COLO829 (cell line): Measurements from ENCODE around the gene UBL4A.
A peak's percentile ranks its signal among the peaks of the same experiment; 100 is the strongest.

Experiments used
- DNase-seq: peaks from one replicate; pipeline ENCODE4 v3.0.0; 2012; ENCODE audit warnings: low spot score

UBL4A gene

DNA sequence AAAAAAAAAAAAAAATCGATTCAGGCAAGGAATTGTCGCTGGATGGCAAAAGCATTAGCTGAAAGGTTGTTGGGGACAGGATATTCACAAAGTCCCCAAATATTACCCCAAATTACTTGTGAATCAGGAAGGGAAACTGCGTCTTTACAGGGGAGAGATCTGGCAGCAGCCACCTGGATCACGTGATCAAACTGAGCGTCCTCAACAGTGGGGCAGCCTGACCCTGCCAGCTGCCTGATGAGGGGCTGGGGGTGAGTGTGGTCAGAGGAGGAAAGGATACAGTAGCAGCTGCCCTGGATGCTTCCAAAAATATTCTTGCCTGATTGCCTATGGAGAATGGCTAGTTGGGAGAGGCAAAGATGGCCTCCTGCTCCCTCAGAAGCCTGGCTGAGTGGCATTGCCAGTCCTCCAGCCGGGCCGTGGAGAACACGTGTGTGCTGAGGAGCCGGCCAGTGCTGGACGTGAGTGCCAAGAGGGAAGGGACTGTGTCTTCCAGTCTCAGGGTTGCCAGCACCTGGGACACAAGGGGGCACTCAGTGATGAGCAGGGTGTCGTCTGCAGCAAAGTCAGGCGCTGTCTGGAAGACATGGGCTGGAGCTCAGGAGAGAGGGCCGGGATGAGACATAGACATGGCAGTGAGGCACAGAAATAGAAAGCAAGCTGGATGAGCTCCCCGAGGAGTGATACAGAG is 4.4 kb downstream of the UBL4A start:
- DNase-seq = no peak

- no peak for DNase-seq
These were observed 5.2 kb downstream of the UBL4A start for GRCh38 chrX:154481195-154481594.

DNA sequence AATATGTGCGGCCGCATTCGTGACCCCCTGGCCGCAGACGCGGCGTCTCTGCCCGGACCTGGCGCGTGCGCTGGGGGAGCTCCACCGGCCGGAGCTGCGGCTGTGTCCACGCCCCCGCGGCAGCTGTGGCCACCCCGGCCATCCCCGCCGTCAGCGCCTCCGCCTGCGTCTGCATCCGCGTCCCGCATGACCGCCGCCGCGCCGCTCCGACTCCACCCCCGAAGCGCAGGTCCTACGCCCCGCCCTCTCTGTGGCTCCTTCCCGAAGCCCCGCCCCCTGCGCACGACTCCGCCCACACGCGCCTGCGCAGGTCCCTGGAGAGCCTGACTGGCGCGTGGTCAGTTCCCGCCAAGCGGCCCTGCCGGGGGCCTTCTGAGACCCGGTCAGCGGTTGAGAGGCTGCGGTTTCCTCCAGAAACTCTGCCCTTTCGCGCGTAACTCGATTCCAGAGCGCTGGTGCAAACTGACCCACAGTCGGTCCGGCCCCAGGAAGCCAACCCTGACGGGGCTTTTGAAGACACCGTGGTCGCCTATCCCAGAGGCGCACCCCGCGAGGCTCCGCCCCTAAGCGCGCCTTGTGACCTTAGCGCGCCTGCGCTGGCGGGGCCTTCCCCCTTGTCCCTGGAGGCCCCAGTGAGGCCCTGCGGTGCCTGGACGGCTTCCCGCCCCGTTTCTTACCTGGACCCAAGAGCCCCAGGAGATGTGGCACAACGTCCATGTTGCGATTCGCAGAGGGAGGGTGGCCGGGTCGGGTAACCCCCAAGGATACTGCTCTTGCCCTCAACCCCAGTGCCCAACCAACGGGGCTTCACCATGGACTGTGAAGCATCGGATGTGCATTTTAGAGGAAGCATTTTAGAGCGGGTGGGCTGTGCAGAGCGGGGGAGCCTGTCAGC is 7.4 kb downstream of the UBL4A start, which contains the start of gene LAGE3:
Gene LAGE3, minus strand, starts transcription at position 554 of the 895 bp plus-strand sequence. Its CDS starts 366 bp downstream, at position 188.
- peak; percentile 92 for DNase-seq

DNA sequence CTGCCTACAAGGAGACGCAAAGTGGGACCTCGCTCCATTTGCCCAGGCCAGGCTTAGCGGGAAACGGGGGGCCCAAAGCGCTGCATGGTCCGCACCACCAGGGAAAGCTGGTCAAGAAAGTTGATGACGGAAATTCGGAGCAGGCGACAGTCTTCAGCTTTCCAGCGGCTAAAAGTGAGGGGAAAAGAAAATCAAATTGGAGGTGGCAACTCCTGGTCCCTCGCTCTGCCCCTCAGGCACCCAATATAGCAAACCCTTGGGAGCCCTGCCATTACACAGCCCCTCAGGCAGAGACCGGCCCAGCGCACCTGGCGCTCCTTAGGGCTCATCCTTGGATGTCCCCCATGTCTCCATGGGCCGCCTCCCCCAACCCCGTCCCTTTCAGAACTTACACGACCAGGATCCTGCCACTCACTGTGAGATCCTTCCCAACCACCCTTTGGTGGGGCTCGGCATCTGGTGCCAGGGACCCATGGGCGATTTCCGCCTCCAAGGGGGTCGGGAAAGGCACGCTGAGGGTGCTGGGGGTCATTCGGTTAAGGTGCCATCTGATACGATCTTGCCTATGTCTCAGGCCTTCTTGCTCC is 8.4 kb downstream of the UBL4A start:
- no peak for DNase-seq

GRCh38 chrX:154476821-154477220 is 9.6 kb downstream of the UBL4A start:
- DNase-seq = no peak

DNA sequence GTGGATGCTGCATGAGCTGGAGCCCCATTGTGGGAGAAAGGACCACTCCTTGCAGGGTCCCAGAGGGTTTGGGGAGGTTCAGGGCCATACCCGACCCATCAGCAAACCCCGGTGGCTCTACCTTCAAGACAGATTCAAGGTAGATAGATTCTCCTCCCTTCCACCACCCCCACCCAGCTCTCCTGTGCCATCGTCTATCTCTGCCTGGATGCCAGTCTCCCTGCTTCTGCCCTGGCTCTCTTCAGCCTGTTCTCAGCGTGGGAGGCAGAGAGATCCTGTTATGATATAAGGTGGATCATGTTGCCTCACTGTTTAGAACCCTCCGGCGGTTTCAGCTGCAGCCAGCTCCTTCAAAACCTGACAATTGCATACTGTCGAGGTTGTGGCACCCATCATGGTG is 12.7 kb downstream of the UBL4A start:
- DNase-seq = no peak

DNA sequence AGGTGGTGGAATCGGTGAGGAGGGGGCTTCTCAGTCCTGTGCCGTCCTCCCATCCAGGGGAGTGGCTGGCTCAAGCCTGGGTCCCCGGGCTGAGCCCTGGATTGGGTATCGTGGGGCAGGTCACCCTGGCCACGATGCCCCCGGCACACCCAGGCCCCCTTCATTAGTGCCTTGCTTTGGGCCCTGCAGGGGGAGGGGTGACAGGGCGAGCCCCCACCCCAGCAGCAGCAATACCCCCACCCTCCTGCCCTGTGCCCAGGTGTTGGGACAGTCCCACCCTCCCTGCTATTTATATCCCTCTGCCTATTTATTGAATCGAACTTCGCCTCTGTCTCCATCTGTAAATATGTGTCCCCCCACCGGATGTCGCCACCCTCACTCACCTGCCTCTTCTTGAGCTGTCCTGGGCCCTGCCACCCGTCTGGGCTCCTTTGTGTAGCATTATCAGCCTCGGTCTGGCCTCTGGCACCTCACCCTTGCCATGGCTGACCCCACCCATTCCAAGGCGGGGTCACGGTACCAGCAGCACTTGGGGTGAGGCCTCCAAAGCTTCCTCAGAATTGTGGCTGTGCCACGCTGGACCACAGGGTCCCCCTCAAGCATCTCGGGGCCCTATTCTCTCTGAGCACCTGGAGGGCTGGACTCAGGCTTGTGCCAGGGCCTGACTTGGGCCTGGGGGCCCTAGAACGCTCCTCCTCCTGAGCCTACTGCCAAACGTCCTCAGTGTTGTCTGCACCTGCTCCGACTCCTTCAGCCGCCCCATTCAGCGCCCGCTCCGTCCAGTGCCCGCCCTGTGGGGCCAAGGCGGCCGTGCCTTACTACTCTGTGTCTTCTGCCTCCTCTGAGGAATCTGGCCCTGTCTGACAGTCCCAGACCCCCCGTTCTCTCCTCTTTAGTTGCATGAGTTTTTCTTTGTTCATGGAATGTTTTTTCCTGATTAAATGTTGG is 13.5 kb downstream of the UBL4A start:
- DNase-seq = no peak

- no peak for DNase-seq
These were observed 14.4 kb downstream of the UBL4A start for GRCh38 chrX:154471839-154472684.

DNA sequence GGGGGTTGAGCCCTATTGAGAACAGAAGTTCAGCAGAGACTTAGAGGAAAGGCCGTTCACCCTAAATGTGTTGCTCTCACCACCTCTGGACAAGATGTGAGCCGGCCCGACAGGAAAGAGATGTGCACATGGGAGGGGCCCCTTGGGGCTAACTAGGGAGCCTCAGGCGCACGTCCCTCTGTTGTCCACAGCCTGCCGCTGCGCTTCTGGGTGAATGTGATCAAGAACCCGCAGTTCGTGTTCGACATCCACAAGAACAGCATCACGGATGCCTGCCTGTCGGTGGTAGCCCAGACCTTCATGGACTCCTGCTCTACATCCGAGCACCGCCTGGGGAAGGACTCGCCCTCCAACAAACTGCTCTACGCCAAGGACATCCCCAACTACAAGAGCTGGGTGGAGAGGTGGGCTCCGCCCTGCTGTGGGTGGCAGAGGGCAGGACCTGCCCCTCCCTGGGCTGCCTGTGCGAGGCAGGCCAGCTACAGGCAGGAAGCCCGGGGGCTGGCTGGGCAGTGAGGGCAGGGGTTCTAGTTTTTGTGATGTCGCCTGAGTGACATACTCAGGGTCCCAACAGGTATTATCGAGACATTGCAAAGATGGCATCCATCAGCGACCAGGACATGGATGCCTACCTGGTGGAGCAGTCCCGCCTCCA is 15.4 kb downstream of the UBL4A start:
- no peak for DNase-seq

GRCh38 chrX:154470434-154470833 is 16.0 kb downstream of the UBL4A start:
- no peak for DNase-seq

GRCh38 chrX:154469880-154470279 is 16.5 kb downstream of the UBL4A start:
- no peak for DNase-seq

- no peak for DNase-seq
These were observed 17.3 kb downstream of the UBL4A start for GRCh38 chrX:154469114-154469513.

- no peak for DNase-seq
These were observed 18.2 kb downstream of the UBL4A start for GRCh38 chrX:154468217-154468616.

- no peak for DNase-seq
These were observed 18.9 kb downstream of the UBL4A start for GRCh38 chrX:154467556-154467955.

DNA sequence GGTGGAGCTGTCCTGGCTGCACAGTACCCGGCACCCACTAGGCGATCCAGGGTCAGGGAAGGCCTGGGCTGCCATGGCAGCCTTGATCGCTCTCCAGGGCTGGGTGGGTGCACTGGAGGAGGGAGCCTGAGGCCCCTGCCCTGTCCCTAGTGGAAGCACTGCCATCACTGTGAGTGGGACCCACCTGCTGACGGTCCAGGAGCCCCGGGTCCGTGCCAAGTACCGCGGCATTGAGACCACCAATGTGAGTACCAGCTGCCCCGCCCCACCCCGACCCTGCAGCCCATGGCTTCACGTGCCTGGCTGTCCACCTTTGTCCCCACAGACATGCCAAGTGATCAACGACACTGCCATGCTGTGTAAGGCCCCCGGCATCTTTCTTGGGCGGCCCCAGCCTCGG is 19.5 kb downstream of the UBL4A start:
- DNase-seq = no peak

DNA sequence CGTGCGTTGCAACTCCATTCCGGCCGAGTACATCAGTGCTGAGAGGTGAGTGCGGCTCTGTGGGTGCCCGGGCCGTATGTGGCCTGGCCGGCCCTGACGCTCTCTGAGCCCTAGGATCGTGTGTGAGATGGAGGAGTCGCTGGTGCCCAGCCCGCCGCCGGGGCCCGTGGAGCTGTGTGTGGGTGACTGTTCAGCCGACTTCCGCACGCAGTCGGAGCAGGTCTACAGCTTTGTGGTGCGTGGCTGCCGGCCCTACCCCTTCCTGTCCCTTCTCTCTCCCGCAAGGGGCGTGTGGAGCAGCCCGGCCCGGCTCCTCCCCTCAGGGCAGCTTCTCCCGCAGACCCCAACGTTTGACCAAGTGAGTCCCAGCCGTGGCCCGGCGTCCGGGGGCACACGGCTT is 20.4 kb downstream of the UBL4A start:
- no peak for DNase-seq

GRCh38 chrX:154465601-154466000 is 20.8 kb downstream of the UBL4A start:
- no peak for DNase-seq

- no peak for DNase-seq
These were observed 21.5 kb downstream of the UBL4A start for GRCh38 chrX:154464806-154465365.

DNA sequence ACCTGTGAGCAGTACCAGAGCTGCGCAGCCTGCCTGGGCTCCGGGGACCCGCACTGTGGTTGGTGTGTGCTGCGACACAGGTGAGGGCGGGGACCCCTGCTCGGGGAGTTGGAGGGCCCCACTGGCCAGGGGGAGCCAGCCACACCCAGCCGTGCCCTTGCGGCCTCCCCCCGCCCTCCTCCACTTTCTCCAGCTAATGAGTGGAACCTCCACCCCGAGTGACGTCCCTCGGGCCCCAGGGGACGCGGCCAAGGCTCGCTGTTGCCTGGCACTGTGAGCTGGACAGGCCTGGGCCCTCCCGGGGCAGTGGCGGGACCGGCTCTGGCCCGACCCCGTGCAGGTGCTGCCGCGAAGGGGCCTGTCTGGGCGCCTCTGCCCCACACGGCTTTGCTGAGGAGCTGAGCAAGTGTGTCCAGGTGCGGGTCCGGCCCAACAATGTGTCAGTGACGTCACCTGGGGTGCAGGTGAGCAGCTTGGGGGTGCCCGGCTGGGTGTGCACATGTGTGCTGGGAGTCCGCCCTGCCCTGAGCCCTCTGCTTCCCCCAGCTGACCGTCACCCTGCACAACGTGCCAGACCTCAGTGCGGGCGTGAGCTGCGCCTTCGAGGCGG is 22.7 kb downstream of the UBL4A start:
- no peak for DNase-seq

- no peak for DNase-seq
These were observed 24.0 kb downstream of the UBL4A start for GRCh38 chrX:154462396-154462795.
